Coronary artery (tissue), 2 donors: ENCODE data around the gene SLC16A3.

ENCODE experiments used
- DNase-seq: peaks from one replicate; pipeline ENCODE4 v3.0.0-alpha.2; 2017; ENCODE audit warnings: low spot score
- H3K27ac ChIP-seq, 2 donors: fragments of 200-600 bp; sonication (generic); one replicate each; pipeline ENCODE4 v1.5.1; 2016 to 2019
- H3K4me3 ChIP-seq: fragments of 200-600 bp; sonication (generic); 2 replicates; pipeline ENCODE4 v1.5.1; 2016; ENCODE audit warnings: mild to moderate bottlenecking, moderate library complexity
- CTCF ChIP-seq: fragments of 200-600 bp; sonication (generic); IDR thresholded peaks from one replicate; pipeline ENCODE4 v1.5.1; 2019; ENCODE audit warnings: antibody characterized with exemption

Gene SLC16A3

GRCh38 chr17:82282239-82283207 is 53.7 kb downstream of the SLC16A3 start:
- no peak overlapping the region for H3K27ac ChIP-seq

GRCh38 chr17:82283208-82283749 is 54.4 kb downstream of the SLC16A3 start:
- Histone ChIP-seq H3K27ac (no peak overlapping the region), H3K4me3 (no peak overlapping the region)
- no peak for TF ChIP-seq CTCF
- DNase-seq = no peak

More at GRCh38 chr17:82282239-82283207, 53.7 kb downstream of the SLC16A3 start:
- no peak overlapping the region for H3K4me3 ChIP-seq
- no peak for TF ChIP-seq CTCF
- DNase-seq = no peak

GRCh38 chr17:82285141-82285540 is 56.3 kb downstream of the SLC16A3 start:
- Histone ChIP-seq H3K27ac (no peak overlapping the region), H3K4me3 (no peak overlapping the region)
- no peak for TF ChIP-seq CTCF
- DNase-seq = no peak

- TF ChIP-seq CTCF = no peak
- Histone ChIP-seq H3K27ac (no peak overlapping the region), H3K4me3 (no peak overlapping the region)
- DNase-seq = no peak
Measured at GRCh38 chr17:82287013-82287867, 58.4 kb downstream of the SLC16A3 start.

- no peak overlapping the region for H3K27ac ChIP-seq
Measured at GRCh38 chr17:82287868-82288801, 59.3 kb downstream of the SLC16A3 start.

More at GRCh38 chr17:82287868-82288801, 59.3 kb downstream of the SLC16A3 start:
- no peak for DNase-seq
- no peak for TF ChIP-seq CTCF
- no peak overlapping the region for H3K4me3 ChIP-seq
